Stimulated activated CD8-positive, alpha-beta memory T cell treated with anti-CD3 and anti-CD28 coated beads, Interleukin-4, amount 100 ng/mL, for 4 hours (primary cell): ENCODE data around the gene UBE2E3.

ENCODE experiments used
- DNase-seq, 2 donors: peaks; one replicate each; pipeline ENCODE4 v3.0.0-alpha.2; 2020; ENCODE audit warnings: low read depth in 2 of 2, low spot score in 1 of 2

UBE2E3 gene

GRCh38 chr2:180978903-180979748, 1.3 kb upstream of the UBE2E3 start:
- no peak for DNase-seq

DNA sequence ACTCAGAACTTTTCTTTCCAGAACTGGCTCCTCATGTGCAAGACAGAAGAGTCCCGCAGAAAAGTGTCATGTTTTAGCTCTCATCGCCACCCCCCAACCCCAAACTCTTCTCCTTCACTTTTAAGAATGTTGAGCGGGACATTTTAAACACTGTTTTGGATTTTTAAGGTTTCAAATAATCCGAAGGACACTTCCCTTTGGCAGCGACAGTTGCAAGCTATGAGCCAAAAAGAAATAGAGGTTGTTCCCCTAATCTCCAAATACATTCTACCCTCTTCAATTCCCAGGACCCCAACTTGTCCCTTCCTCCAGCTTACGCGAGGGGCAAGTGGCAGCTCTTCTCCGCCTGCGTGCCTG, 678 bp upstream of the UBE2E3 start:
- no peak for DNase-seq

DNA sequence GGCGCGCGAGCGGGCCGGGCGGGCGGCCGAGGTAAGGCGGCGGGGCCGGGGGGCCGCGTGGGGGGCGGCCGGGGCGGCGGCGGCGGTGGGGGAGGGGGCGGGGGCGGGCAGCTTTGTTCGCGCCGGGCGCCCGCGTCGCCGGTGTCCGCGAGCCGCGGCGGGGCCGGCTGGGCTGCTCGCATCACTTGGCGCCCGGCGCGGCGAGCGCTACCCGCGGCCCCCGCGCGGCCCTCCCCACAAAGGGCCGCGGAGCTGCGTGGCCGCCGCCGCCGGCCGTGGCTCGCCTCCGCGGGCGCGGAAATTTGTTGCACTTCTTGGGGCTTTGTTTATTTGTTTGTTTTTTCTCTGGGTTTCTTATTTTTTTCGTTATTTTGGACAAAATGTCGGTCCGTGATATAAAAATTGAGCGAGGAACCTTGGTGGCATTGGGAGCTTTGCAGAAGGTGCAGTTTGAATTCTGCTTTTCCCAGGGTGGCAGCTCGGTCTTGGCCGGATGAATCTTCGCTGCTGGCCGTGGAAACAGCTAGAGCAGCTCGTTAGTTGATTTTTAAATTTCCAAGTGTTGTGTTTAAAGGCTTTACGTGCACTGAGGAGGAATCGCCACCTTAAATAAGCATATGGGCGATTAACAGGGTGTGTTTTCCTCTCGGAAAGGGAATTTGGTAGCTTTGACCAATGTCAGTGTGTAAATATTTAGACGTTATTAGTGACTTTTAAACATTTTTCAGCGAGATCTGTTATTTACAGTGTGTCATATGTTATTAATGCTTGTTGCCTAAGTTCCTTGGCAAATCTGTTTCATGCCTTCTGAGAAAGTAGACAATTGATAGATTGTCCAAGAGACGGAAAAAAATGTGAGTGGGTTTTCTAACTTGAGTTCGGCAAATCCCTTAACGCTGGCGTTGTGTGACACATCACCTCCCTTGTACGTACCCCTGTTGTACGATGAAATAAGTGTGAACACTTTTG, 822 bp downstream of the UBE2E3 start:
- DNase-seq, result no peak

GRCh38 chr2:180983468-180984242, 3.2 kb downstream of the UBE2E3 start:
- no peak for DNase-seq

DNA sequence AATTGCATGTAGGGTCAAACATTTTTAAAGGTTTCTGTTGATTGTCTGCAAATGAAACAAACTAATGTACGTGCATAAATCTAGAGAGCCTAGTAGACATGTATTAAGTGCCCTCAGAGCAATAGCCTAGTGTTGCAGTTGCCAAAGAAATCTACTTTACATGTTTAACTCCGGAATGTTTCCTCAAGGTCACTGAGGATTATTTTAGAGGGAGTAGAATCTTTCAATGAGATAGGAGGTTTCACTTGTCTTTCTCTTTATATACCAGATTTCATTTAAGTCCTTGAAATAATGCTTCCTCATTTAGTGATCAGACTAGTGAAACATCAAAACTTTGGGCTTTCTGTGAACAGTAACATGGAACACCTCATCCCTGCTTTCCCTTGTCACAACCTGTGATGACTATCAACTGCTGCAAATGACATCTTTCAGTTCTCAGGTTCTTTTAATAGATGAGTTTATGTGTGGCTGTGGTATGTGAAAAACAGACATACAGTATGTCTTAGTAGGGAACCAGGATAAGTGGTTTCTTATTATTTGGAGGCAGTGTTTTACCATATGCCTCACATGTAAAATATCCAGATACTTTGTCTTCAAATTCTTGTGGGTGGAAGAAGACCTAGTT, 5.5 kb downstream of the UBE2E3 start:
- DNase-seq, result no peak

DNA sequence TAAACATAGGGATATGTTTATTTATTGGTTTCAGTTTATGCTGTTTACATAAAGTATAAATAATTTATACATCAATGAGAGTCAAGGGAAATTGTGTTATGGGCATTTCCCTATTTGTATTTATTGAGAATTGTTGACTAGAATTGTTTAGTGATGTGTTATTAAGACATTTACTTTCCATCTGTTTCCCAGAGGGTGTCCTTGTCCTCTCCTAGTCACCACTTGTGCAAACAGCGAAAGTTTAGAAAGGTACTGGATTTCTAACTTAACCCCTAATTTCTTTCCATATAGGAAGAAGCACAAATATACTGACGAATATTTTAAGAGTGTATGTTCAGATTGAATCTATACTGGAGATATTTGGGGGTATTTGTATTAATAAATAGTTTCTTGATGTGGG, 6.7 kb downstream of the UBE2E3 start:
- no peak for DNase-seq

GRCh38 chr2:180990337-180990736, 9.9 kb downstream of the UBE2E3 start:
- DNase-seq, result no peak

- DNase-seq, result no peak
Measured at GRCh38 chr2:180990794-180991193, 10.4 kb downstream of the UBE2E3 start.

- no peak for DNase-seq
Measured at GRCh38 chr2:180991361-180991760, 11.0 kb downstream of the UBE2E3 start.

- DNase-seq, result no peak
Measured at GRCh38 chr2:180991820-180992219, 11.4 kb downstream of the UBE2E3 start.

DNA sequence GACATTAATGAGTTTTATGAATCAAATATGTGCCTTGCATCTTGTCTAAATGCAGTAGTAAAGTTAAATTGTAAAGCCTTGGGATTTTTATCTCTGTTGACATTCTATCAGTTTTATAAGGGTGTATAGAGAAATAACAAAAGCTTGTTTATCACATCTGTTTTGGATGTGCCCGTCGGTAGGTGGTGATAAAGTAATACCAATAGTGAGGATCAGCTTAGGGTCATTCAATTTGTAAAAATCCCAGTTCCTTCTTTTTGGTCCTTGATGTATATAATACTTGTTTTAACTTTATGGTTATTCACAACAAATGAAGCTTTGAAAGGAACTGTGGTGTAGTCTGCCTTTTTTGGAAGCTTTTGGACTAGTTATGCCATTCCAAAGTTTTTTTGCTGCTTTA, 12.6 kb downstream of the UBE2E3 start:
- DNase-seq, result no peak

GRCh38 chr2:180999274-180999964, 19.0 kb downstream of the UBE2E3 start:
- no peak for DNase-seq

DNA sequence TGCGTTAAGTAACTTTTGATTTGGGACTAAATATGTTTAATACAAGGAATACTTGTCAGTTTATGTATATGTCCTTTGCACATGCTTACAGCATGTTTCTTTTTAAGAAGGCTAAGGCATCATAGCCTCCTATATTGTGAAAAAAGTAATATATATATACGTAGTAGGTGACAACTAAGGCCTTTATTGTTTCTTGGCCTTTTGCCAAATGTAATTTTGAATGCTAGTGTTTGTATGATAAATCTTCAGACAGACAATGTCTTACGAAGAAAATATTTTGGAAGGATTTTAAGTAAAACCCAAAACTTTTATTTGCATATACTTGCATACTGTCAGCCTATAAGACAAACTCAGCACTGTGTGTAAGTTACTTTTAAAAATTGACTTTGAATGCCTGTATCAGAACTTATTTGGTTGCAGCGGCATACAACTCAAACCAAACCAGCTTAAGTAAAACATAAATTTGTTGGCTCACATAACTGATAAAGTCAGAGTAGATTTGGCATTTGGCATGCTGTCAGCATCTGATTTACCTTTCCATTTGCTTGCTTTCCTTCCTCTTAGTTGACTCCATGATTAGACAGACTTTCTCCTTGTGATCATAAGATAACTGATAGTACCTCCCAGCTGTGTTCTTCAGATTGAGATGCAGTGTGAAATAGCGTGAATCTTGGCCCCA, 24.4 kb downstream of the UBE2E3 start:
- DNase-seq, result no peak

GRCh38 chr2:181005326-181005655, 24.9 kb downstream of the UBE2E3 start:
- DNase-seq, result no peak

GRCh38 chr2:181005809-181006208, 25.4 kb downstream of the UBE2E3 start:
- DNase-seq, result no peak

DNA sequence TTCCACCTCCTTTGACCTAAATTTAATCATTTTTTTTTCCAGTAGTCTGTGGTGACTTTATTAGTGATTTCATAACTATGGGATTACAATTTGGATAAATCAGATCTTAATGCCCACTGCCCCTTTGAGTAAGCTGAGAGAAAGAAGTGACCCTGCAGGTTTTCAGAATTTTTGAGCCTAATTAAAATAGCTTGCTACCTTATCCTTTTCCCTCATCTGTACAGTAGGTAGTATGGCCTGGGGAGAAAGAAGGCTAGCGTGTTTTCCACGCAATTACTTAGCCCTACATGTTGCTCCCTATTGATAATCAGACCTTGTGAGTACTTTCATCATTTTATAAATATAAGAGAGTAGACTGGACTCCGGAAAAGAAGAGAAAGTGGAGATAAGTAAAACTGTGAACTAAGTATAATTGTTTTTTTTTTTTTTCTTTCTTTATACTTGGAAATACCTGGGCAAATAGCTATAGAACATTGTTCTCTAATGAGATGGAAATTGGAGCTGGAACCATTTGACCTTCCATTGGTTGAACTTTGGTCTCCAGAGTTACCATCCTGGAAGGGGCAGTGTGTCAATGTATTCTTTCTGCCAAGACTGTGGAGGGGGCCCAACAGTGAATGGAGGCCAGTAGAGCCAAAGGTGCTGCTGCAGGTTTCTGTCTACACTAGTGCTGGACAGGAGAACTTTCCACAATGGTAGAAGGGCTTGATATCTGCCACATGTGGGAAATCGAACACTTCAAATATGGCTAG, 26.9 kb downstream of the UBE2E3 start:
- DNase-seq, result no peak

- DNase-seq, result no peak
Measured at GRCh38 chr2:181008407-181008806, 28.0 kb downstream of the UBE2E3 start.

DNA sequence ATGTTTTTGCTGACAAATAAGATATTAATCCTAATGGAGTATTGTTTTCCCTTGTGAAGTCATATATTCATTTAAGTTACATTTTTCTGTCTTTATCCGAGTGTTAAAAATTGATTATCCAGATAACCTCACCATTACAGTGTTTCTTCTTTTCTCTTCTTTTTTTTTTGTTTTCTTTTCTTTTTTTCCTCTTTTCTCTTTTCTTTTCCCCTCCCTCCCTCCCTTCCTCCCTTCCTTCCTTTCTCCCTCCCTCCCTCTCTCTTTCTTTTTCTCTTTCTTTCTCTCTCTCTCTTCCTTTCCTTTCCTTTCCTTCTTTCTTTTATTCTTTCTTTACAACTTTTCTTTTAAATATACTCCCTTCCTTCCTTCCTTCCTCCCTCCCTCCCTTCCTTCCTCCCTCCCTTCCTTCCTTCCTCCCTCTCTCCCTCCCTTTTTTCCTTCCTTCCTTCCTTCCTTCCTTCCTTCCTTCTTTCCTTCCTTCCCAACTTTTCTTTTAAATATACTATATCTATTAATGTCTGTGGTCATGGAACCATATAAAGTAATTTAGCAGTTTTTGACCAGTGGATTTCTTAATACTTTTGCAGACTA, 40.9 kb downstream of the UBE2E3 start:
- no peak for DNase-seq

DNA sequence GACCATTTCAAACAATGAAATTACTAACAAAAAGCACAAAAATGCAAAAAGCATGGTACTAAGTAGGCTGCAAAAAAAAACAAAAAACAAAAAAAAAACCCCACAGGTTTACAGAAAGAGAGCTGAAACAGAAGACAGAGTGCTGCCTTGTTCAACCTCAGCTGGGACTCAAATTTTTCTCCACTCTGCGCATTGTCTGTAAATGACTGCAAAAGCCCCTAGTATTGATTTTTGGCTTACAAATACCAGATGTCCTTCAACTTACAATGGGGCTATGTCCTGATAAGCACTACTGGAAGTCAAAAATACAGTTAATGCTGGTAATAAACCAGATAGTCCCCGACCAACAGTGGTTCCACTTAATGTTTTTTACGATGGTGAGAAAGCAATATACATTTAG, 42.2 kb downstream of the UBE2E3 start:
- DNase-seq, result no peak
